Uterus (tissue), 2 donors: ENCODE results near the gene NPNT.

ENCODE experiments used
- CTCF ChIP-seq, 4 experiments: fragments of 200-600 bp in 2 of 4; fragments of 450-650 bp in 2 of 4; sonication (generic) in 2 of 4; IDR thresholded peaks; one replicate each; pipeline ENCODE4 v1.5.1; 2016 to 2019; ENCODE audit warnings: antibody characterized with exemption in 4 of 4, mild to moderate bottlenecking in 2 of 4, moderate library complexity in 1 of 4
- POLR2A ChIP-seq, 2 donors: fragments of 450-650 bp; IDR thresholded peaks; one replicate each; pipeline ENCODE4 v1.6.1; 2016; ENCODE audit warnings: antibody characterized with exemption in 2 of 2, mild to moderate bottlenecking in 1 of 2, moderate library complexity in 1 of 2

GRCh38 chr4:105998171-105999063 lies 103.1 kb downstream of the NPNT start:
- TF ChIP-seq POLR2A (IDR thresholded peaks at IDR 0.05): no peak
- no peak for TF ChIP-seq CTCF (IDR thresholded peaks at IDR 0.05)
